Thyroid gland (tissue), 4 donors: Measurements from ENCODE around the gene WDFY4. TPM values are rescaled to one million over a fixed set of nuclear protein-coding genes. Genes with fewer than 3 reads are reported as not detected.

Experiments
- DNase-seq, 2 donors: peaks; one replicate each; pipeline ENCODE4 v3.0.0-alpha.2; 2019
- H3K27ac ChIP-seq, 3 donors: fragments of 200-600 bp; sonication (generic); 1 replicate in 2 of 3; 2 replicates in 1 of 3; pipeline ENCODE4 v1.5.1; 2016 to 2019; ENCODE audit warnings: mild to moderate bottlenecking in 1 of 3, moderate library complexity in 1 of 3
- H3K27me3 ChIP-seq: fragments of 200-600 bp; sonication (generic); one replicate; pipeline ENCODE4 v1.5.1; 2019
- H3K36me3 ChIP-seq, 2 donors: fragments of 200-600 bp; sonication (generic); one replicate each; pipeline ENCODE4 v1.5.1; 2016 to 2019
- H3K4me1 ChIP-seq, 2 donors: fragments of 200-600 bp; sonication (generic); one replicate each; pipeline ENCODE4 v1.5.1; 2017 to 2019
- H3K4me3 ChIP-seq, 3 donors: fragments of 200-600 bp; sonication (generic); replicated peaks in 1 of 3; 1 replicate in 2 of 3; 2 replicates in 1 of 3; pipeline ENCODE4 v1.5.1; 2016; ENCODE audit warnings: mild to moderate bottlenecking in 1 of 3
- H3K9me3 ChIP-seq: fragments of 200-600 bp; sonication (generic); one replicate; pipeline ENCODE4 v1.5.1; 2017
- POLR2A ChIP-seq, 2 donors: fragments of 450-650 bp; IDR thresholded peaks; one replicate each; pipeline ENCODE4 v1.6.1; 2017; ENCODE audit warnings: antibody characterized with exemption in 2 of 2, mild to moderate bottlenecking in 2 of 2, moderate library complexity in 1 of 2
- WGBS, 2 donors: methylation state at CpG; one replicate each; pipeline ENCODE4 v1.1.5; 2017; 5-methylcytosine and 5-hydroxymethylcytosine counted together
- intact Hi-C: fragments of 100-400 bp; cut with DNase I; formaldehyde crosslinking; loops from one replicate; pipeline ENCODE4 v1.15.1; 2023
- microRNA-seq: library from miRNA; unstranded; fragments of <30 nt; microRNA quantifications from one replicate; pipeline ENCODE4, GENCODE V29; 2016
- small RNA-seq: library from RNA; depleted of rRNA; stranded (forward); fragments of <200 nt; gene quantifications from one replicate; pipeline ENCODE3, GENCODE V24; 2016
- total RNA-seq, 4 donors: library from RNA; depleted of rRNA; stranded (reverse); fragments of >200 nt; gene quantifications; one replicate each; pipeline ENCODE4 v1.2.3, GENCODE V29; 2016
- TF ChIP-seq, protein P1 (sequence below), 6 experiments: fragments of 200-600 bp in 3 of 6; fragments of 450-650 bp in 3 of 6; sonication (generic) in 3 of 6; IDR thresholded peaks; one replicate each; pipeline ENCODE4 v1.5.1; 2016 to 2019; ENCODE audit warnings: antibody characterized with exemption in 6 of 6, mild to moderate bottlenecking in 2 of 6, inconsistent platforms in 1 of 6, moderate library complexity in 1 of 6

The WDFY4 gene
- total RNA-seq, 4 donors from 2014 or later = 1.0 to 3.5 (median 1.2) TPM

DNA sequence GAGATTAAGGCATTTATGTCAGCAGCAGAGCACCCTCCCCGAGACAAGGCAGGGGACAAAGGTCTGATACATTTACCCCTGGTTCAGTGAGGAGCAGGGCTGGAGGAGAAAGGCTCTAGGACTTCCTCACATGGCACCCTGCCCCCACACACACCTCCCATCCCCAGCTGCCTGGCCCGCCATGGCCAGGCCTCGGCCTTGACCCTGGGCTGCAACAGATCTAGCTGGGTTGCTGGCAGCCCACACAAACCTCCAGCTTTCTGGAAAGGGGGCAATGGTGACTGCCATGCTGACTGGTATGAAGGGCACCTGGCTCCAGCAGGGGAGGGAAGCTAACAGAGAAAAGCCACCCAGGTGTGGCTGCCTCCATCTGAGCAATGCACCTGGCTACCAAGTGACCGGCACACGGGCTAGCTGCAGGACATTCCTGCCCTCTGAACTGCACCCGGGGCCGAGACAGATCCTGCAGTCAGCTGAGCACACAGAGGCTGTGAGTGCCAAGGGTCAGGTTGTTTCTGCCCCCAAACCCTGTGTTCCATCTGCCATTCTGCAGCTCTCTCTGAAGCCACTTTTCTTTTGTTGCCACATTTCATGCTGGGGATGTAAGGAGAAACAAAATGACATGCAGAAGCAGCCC is 340.8 kb downstream of the WDFY4 start:
- no peak for DNase-seq
- no peak for TF ChIP-seq POLR2A (IDR thresholded peaks at IDR 0.05)
- TF ChIP-seq, protein P1, sequence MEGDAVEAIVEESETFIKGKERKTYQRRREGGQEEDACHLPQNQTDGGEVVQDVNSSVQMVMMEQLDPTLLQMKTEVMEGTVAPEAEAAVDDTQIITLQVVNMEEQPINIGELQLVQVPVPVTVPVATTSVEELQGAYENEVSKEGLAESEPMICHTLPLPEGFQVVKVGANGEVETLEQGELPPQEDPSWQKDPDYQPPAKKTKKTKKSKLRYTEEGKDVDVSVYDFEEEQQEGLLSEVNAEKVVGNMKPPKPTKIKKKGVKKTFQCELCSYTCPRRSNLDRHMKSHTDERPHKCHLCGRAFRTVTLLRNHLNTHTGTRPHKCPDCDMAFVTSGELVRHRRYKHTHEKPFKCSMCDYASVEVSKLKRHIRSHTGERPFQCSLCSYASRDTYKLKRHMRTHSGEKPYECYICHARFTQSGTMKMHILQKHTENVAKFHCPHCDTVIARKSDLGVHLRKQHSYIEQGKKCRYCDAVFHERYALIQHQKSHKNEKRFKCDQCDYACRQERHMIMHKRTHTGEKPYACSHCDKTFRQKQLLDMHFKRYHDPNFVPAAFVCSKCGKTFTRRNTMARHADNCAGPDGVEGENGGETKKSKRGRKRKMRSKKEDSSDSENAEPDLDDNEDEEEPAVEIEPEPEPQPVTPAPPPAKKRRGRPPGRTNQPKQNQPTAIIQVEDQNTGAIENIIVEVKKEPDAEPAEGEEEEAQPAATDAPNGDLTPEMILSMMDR (IDR thresholded peaks at IDR 0.05) = no peak
- Histone ChIP-seq H3K9me3 (no peaks in the 10 kb centered on the region), H3K36me3 (no peaks in the 10 kb centered on the region), H3K4me1 (no peaks in the 10 kb centered on the region), H3K27me3 (no peaks in the 10 kb centered on the region), H3K27ac (no peak overlapping the region), H3K4me3 (no peak overlapping the region)
- intact Hi-C loops = no loop called here
- 91 to 93% methylated on average over 3 to 7 of the region's 7 CpGs for WGBS, 2 donors

DNA sequence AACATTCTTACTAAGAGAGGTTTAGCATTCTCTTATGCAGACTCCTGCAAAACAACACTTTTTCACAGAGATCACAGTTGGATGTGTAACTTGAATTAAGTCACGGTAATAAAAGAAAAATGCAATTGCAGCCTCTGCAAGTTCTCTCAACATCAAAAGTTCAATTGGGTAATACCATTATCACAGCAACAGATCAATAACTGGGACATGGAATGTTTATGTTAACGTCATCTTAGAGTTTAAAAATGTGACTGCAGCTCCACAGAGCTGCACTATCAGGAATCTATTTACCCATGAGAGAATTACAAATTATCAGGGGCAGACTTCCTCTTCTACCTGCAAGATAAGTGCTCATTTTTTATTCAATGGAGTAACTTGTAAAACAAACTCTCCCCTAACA is 344.0 kb downstream of the WDFY4 start:
- Histone ChIP-seq H3K27me3 (no peaks in the 10 kb centered on the region), H3K27ac (no peak overlapping the region), H3K9me3 (no peaks in the 10 kb centered on the region), H3K36me3 (peaks cover 0 to 4% of the 10 kb centered on the region in 2 donors), H3K4me1 (no peaks in the 10 kb centered on the region), H3K4me3 (no peak overlapping the region)
- TF ChIP-seq, protein P1 (IDR thresholded peaks at IDR 0.05) = no peak
- TF ChIP-seq POLR2A (IDR thresholded peaks at IDR 0.05) = no peak
- intact Hi-C loops = no loop called here
- no peak for DNase-seq
- WGBS, 2 donors = 88 to 94% methylated on average over 2 of the region's 2 CpGs

DNA sequence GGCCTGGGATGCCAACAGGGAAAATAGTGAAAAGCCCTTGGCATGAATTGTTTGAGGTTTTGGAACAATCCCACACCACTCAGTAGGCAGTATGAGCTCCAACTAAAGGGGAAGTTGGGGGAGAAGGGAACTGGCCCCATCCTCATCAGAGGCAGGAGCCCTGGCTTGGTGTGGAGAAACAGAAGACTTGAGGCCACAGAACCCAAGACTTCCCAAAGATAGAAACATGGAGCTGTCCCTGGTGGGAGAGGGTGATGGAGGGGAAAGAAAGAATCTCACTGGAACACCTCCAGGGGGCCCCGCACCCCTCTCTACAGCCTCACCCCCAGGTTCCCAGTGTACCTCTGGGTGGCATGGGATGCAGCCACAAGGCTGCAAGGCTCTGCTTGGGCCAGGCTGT is 345.0 kb downstream of the WDFY4 start:
- no peak overlapping the region for H3K27ac ChIP-seq
- TF ChIP-seq, protein P1 (IDR thresholded peaks at IDR 0.05) = no peak
- TF ChIP-seq POLR2A (IDR thresholded peaks at IDR 0.05) = no peak
- no peaks in the 10 kb centered on the region for H3K4me1 ChIP-seq
- no peak overlapping the region for H3K4me3 ChIP-seq
- WGBS, 2 donors = 100% methylated on average over 1 of the region's 1 CpG
- no peaks in the 10 kb centered on the region for H3K27me3 ChIP-seq
- intact Hi-C loops = no loop called here
- H3K9me3 ChIP-seq = no peaks in the 10 kb centered on the region
- peaks cover 0 to 4% of the 10 kb centered on the region in 2 donors for H3K36me3 ChIP-seq
- DNase-seq = no peak

Small RNAs within 50 kb of the gene (microRNA-seq; reads per million reads assigned to microRNA genes)
- gene MIR4294 = not detected

Small RNAs within 50 kb of the gene (small RNA-seq; reads per million reads assigned to genes)
- not detected for gene MIR4294

Other genes starting within 250 kb of the WDFY4 start
- 10 to 100 TPM in 3 of 4 donors, 1 to 10 TPM in 1; 3.4 to 29.5 (median 19.1) TPM for gene ARHGAP22, start 79.8 kb upstream of the WDFY4 start, total RNA-seq